HepG2 (cell line): ENCODE results near the gene HSPA1A. TPM values are rescaled to one million over a fixed set of nuclear protein-coding genes. Genes with fewer than 3 reads are reported as not detected.
A peak's percentile ranks its signal among the peaks of the same experiment; 100 is the strongest.
"Not testable (repeated sequence)": the region's sequence is repeated elsewhere in the genome, so short reads cannot be mapped to it uniquely, and the experiment has no call there.

Experiments used
- CCDC6 ChIP-seq: sonication (generic); formaldehyde crosslinking; IDR thresholded peaks from 2 replicates; pipeline ENCODE4 v1.8.1; 2022; ENCODE audit warnings: mild to moderate bottlenecking, missing genetic modification reagents, moderate library complexity
- NFKB2 ChIP-seq: sonication (generic); formaldehyde crosslinking; IDR thresholded peaks from 2 replicates; pipeline ENCODE4 v1.4.0; 2020; ENCODE audit warnings: missing genetic modification reagents, borderline replicate concordance
- NR2F6 ChIP-seq, 2 experiments: IDR thresholded peaks; 2 replicates each; pipeline ENCODE4 v1.6.1; 2016; ENCODE audit warnings: antibody characterized with exemption in 1 of 2, mild to moderate bottlenecking in 1 of 2
- RFXANK ChIP-seq: IDR thresholded peaks from 2 replicates; pipeline ENCODE4 v1.6.1; 2016
- RXRA ChIP-seq: sonication (generic); formaldehyde crosslinking; IDR thresholded peaks from 2 replicates; pipeline ENCODE4 v1.5.1; 2020; ENCODE audit warnings: missing genetic modification reagents
- ZBTB38 ChIP-seq: sonication (generic); formaldehyde crosslinking; IDR thresholded peaks from 2 replicates; pipeline ENCODE4 v1.5.1; 2020; ENCODE audit warnings: mild to moderate bottlenecking, missing genetic modification reagents
- ZMYM3 ChIP-seq: sonication (generic); formaldehyde crosslinking; IDR thresholded peaks from 2 replicates; pipeline ENCODE4 v1.5.1; 2020; ENCODE audit warnings: mild to moderate bottlenecking, missing genetic modification reagents
- ZNF460 ChIP-seq: sonication (generic); formaldehyde crosslinking; IDR thresholded peaks from 2 replicates; pipeline ENCODE4 v1.5.1; 2020; ENCODE audit warnings: missing genetic modification reagents, mild to moderate bottlenecking, borderline replicate concordance
- polyA plus RNA-seq, 8 experiments: library from polyadenylated mRNA; depleted of rRNA in 3 of 8; stranded (reverse) in 7 of 8; unstranded in 1 of 8; fragments of >200 nt; fragmentation: Illumina TruSeq in 4 of 8; extraction: Trizol in 4 of 8; gene quantifications; 2 replicates each; pipeline versions ENCODE4 v1.2.1 to v1.2.3, GENCODE V29; 2011 to 2016; ENCODE audit warnings: low read depth in 4 of 8, missing spikeins in 1 of 8, mixed read lengths in 1 of 8; ENCODE audit not compliant: insufficient read depth in 1 of 8
- total RNA-seq, 5 experiments: library from RNA; depleted of rRNA; stranded (reverse); fragments of >200 nt; fragmentation: Illumina TruSeq; extraction: Trizol; gene quantifications; 2 replicates each; pipeline ENCODE4 v1.2.3, GENCODE V29; 2016; ENCODE audit warnings: low read depth in 1 of 5
- TF ChIP-seq, protein P1 (sequence below): sonication (generic); formaldehyde crosslinking; IDR thresholded peaks from 2 replicates; pipeline ENCODE4 v1.4.0; 2020; ENCODE audit warnings: low read depth, missing genetic modification reagents
- TF ChIP-seq, protein P2 (sequence below): sonication (generic); formaldehyde crosslinking; IDR thresholded peaks from 2 replicates; pipeline ENCODE4 v1.5.1; 2020; ENCODE audit warnings: mild to moderate bottlenecking, missing genetic modification reagents, moderate library complexity
- TF ChIP-seq, protein P3 (sequence below): sonication (generic); formaldehyde crosslinking; IDR thresholded peaks from 2 replicates; pipeline ENCODE4 v1.8.1; 2023; ENCODE audit warnings: mild to moderate bottlenecking, moderate library complexity, missing genetic modification reagents

HSPA1A gene
- total and polyA plus RNA-seq, 2 of the 13 experiments (the other 11 are each of a cell fraction or from before 2014, with no cell fraction given) = 44.5 to 85.0 TPM

DNA sequence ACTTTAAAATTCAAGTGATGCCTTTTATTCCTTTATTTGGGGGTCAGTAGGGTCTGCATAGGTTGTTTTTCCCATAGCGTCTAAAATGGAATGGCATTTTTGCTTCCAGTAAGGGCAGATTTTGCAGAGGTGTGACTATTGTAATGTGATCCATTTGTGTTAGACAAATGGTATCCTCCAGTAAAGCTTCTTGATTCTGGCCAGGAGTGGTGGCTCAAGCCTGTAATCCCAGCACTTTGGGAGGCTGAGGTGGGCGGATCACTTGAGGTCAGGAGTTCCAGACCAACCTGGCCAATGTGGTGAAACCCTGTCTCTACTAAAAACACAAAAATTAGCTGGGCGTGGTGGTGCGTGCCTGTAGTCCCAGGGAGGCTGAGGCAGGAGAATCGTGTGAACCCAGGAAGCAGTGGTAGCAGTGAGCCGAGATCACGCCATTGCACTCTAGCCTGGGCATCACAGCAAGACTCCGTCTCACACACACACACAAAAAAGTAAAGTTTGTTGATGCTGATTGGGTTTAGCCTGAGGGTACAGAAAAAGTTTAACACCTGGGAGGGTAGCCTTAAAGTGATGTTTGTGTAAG is 2.7 kb downstream of the HSPA1A start (continued):
- TF ChIP-seq NFKB2 = 0 out of 2 replicates have a peak, but pooled peaks have one; percentile 30
- TF ChIP-seq ZBTB38 (CRISPR knock-in tag) = 0 out of 2 replicates have a peak, but pooled peaks have one; percentile 59
- TF ChIP-seq NR2F6 (IDR thresholded peaks at IDR 0.05) = not testable (repeated sequence)
- 0 out of 2 replicates have a peak, but pooled peaks have one; percentile 16 for TF ChIP-seq NR2F6 (CRISPR knock-in tag; IDR thresholded peaks at IDR 0.05)
- TF ChIP-seq, protein P1, sequence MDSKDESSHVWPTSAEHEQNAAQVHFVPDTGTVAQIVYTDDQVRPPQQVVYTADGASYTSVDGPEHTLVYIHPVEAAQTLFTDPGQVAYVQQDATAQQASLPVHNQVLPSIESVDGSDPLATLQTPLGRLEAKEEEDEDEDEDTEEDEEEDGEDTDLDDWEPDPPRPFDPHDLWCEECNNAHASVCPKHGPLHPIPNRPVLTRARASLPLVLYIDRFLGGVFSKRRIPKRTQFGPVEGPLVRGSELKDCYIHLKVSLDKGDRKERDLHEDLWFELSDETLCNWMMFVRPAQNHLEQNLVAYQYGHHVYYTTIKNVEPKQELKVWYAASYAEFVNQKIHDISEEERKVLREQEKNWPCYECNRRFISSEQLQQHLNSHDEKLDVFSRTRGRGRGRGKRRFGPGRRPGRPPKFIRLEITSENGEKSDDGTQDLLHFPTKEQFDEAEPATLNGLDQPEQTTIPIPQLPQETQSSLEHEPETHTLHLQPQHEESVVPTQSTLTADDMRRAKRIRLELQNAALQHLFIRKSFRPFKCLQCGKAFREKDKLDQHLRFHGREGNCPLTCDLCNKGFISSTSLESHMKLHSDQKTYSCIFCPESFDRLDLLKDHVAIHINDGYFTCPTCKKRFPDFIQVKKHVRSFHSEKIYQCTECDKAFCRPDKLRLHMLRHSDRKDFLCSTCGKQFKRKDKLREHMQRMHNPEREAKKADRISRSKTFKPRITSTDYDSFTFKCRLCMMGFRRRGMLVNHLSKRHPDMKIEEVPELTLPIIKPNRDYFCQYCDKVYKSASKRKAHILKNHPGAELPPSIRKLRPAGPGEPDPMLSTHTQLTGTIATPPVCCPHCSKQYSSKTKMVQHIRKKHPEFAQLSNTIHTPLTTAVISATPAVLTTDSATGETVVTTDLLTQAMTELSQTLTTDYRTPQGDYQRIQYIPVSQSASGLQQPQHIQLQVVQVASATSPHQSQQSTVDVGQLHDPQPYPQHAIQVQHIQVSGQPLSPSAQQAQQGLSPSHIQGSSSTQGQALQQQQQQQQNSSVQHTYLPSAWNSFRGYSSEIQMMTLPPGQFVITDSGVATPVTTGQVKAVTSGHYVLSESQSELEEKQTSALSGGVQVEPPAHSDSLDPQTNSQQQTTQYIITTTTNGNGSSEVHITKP (CRISPR knock-in tag) = 0 out of 2 replicates have a peak, but pooled peaks have one; percentile 39
- 0 out of 2 replicates have a peak, but pooled peaks have one; percentile 40 for TF ChIP-seq RFXANK (CRISPR knock-in tag)
- 0 out of 2 replicates have a peak, but pooled peaks have one; percentile 13 for TF ChIP-seq RXRA (CRISPR knock-in tag)
- TF ChIP-seq ZMYM3 (CRISPR knock-in tag) = peak; percentile 60
- TF ChIP-seq, protein P2, sequence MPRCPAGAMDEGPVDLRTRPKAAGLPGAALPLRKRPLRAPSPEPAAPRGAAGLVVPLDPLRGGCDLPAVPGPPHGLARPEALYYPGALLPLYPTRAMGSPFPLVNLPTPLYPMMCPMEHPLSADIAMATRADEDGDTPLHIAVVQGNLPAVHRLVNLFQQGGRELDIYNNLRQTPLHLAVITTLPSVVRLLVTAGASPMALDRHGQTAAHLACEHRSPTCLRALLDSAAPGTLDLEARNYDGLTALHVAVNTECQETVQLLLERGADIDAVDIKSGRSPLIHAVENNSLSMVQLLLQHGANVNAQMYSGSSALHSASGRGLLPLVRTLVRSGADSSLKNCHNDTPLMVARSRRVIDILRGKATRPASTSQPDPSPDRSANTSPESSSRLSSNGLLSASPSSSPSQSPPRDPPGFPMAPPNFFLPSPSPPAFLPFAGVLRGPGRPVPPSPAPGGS = 0 out of 2 replicates have a peak, but pooled peaks have one; percentile 28
- 0 out of 2 replicates have a peak, but pooled peaks have one; percentile 19 for TF ChIP-seq CCDC6 (CRISPR knock-in tag)
- TF ChIP-seq, protein P3, sequence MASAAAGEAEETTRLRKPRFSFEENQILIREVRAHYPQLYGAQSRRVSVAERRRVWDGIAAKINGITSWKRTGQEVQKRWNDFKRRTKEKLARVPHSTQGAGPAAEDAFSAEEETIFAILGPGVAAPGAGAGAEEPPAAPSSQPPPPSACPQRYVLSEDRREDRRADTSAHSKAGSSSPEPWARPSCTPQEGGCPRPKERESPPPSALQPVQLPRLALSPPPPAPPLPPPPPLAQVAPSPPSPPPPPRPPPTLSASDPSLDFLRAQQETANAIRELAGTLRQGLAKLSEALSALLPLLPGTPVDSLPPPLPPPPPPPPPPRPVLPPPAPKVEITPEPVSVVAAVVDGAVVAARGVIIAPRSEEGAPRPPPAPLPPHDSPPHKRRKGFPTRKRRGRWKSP (CRISPR knock-in tag) = 0 out of 2 replicates have a peak, but pooled peaks have one; percentile 25
- peak; percentile 58; the same call in 1 of the 2 replicates for TF ChIP-seq ZNF460 (CRISPR knock-in tag)
- TF ChIP-seq, all 625 proteins: peak for 18; not testable (repeated sequence) for 607
